Measurements from ENCODE around the gene PLAC9.

PLAC9 gene

DNA sequence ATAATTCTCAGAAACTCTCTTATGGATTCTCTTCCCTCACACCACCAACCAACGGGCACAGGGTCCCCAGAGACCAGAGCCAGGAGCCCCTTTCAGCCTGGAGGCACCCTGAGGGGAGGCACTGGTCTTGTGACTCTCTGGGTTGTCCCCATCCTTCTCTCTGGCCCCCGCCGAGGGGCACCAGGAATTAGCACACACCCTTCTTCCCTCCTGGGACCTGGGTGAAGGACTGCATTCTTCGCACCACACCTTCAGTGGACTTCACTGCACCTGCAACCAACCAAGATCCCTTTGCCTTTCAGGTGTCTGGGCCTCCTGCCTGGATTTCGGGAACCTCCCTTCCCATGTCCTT is 22.1 kb downstream of the PLAC9 start:
- DNase-seq (ENCODE audit: low read depth, low spot score), result no peak
- ChIA-PET POLR2A (no interaction called here), CTCF (interaction anchor here (0.9 to 3.9 kb wide), 5 partner anchors 11 to 77 kb away, joined by 3 to 32 read pairs (median 3); no protein-coding TSS in a partner anchor)
- TF ChIP-seq, protein P1, sequence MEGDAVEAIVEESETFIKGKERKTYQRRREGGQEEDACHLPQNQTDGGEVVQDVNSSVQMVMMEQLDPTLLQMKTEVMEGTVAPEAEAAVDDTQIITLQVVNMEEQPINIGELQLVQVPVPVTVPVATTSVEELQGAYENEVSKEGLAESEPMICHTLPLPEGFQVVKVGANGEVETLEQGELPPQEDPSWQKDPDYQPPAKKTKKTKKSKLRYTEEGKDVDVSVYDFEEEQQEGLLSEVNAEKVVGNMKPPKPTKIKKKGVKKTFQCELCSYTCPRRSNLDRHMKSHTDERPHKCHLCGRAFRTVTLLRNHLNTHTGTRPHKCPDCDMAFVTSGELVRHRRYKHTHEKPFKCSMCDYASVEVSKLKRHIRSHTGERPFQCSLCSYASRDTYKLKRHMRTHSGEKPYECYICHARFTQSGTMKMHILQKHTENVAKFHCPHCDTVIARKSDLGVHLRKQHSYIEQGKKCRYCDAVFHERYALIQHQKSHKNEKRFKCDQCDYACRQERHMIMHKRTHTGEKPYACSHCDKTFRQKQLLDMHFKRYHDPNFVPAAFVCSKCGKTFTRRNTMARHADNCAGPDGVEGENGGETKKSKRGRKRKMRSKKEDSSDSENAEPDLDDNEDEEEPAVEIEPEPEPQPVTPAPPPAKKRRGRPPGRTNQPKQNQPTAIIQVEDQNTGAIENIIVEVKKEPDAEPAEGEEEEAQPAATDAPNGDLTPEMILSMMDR (IDR thresholded peaks at IDR 0.05; ENCODE audit: insufficient read depth, low read length, missing control alignments), result no peak
- no peak overlapping the region; the same call in none of the 2 replicates for H3K4me3 ChIP-seq (ENCODE audit: low read depth, low read length)

DNA sequence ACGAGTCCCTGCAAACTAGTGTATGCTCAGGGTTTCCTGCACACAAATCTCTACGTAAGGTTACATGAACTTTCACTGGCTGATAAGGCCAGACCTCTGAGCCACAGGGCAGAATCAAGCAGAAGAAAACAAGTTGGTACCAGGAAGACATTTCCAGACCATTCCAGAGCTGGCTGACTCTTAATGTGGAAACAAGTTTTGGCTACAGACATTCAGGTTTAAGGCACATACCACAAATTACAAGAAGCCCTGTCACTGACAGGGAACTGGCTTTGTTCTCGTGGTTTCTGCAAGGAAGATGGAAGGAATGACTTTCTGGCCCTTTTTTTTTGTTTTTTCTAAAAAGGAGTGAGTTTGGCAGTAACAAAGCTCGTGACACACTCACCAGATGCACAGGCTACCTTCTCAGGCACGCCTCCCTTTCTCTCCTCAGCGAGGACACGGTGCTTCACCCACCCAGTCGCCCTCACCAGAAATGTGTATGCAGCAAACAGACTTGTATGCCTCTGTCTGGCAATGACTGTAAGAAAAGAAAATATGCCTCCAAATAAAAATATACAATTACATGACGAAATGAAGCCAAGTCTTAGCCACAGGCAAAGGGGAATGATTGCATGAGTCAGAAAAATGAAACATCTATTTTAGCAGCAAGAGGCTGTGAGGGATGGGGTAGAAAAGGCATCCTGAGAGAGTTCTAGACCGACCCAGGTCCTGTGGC is 22.6 kb downstream of the PLAC9 start:
- TF ChIP-seq, protein P1 (IDR thresholded peaks at IDR 0.05; ENCODE audit: insufficient read depth, low read length, missing control alignments), result no peak
- ChIA-PET POLR2A (interaction anchor here (0.5 to 0.6 kb wide), 2 partner anchors 23 to 48 kb away, joined by 3 read pairs; no protein-coding TSS in a partner anchor), CTCF (interaction anchor here (1.3 to 1.7 kb wide), 2 partner anchors 15 to 77 kb away, joined by 3 to 4 read pairs; no protein-coding TSS in a partner anchor)
- peak; percentile 81 for DNase-seq (ENCODE audit: low read depth, low spot score)
- no peak overlapping the region; the same call in 1 of the 2 replicates for H3K4me3 ChIP-seq (ENCODE audit: low read depth, low read length)

DNA sequence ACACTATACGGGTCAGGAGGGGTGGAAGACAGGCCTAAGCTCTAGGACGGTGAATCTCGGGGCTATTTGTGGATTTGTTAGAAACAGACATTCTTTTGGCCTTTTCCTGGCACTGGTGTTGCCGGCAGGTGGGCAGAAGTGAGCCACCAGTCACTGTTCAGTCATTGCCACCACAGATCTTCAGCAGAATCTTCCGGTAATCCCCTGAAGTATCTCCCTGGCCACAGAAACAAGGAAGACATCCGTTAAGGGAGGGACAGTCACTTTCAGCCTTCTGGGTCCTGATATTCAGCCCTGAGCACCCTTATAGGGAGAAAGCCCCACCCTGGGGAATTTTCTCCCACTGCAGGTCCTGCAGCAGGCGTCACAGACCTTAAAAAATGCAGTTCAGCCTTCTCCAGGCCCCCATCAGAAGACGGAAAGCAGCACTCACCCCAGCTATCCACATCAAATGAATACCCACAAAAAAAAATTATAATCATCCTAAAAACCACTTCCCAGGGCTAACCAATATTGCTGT is 23.2 kb downstream of the PLAC9 start:
- POLR2A ChIA-PET, result no interaction called here
- CTCF ChIA-PET, result interaction anchor here (0.9 to 1.5 kb wide), 3 partner anchors 11 to 67 kb away, joined by 3 to 4 read pairs (median 3); no protein-coding TSS in a partner anchor

DNA sequence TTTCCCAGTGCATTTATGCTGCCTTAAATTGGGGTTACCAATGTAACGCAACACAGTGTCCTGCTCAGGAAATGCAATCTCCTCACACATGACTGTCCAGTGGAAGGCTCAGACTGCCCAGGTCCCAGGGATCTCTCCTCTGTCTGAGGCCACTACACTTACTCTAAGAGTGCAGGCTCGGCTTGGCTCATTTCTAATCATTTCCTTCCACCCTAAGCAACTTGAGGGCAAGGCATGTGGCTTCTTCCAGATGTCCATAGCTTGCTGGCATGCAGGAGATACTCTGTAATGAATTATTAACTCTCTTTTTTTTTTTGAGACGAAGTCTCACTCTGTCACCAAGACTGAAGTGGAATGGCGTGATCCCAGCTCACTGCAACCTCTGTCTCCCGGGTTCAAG is 23.7 kb downstream of the PLAC9 start:
- H3K4me3 ChIP-seq (ENCODE audit: low read depth, low read length), result no peak overlapping the region
- no peak for DNase-seq (ENCODE audit: low read depth, low spot score)
- CTCF ChIA-PET, result interaction anchor here (0.7 to 1.5 kb wide), 4 partner anchors 11 to 67 kb away, joined by 3 to 4 read pairs (median 3); no protein-coding TSS in a partner anchor
- POLR2A ChIA-PET, result no interaction called here
- TF ChIP-seq, protein P1 (IDR thresholded peaks at IDR 0.05; ENCODE audit: insufficient read depth, low read length, missing control alignments), result no peak

More for the DNA sequence above, 23.2 kb downstream of the PLAC9 start:
- no peak overlapping the region for H3K4me3 ChIP-seq (ENCODE audit: low read depth, low read length)
- no peak for DNase-seq (ENCODE audit: low read depth, low spot score)
- TF ChIP-seq, protein P1 (IDR thresholded peaks at IDR 0.05; ENCODE audit: insufficient read depth, low read length, missing control alignments), result no peak

DNA sequence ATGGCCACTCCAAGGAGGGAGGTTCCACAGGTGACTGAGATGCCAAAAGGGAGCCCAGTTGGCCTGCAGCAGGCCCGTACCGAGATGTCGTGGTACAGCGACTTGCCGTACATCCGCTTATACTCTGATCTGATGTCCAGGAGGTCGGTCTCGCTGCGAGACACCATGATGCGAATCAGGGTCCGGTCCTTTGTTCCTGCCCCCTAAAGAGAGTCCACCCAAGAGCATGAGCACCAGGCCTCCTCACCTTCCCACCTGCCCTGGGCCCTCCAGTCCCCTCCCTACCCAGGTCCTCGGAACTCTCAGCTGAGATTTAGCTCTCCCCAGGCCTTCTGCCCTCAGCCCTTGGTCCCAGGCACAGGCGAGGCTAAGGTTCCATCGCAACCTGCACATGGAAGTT is 25.0 kb downstream of the PLAC9 start:
- TF ChIP-seq, protein P1 (IDR thresholded peaks at IDR 0.05; ENCODE audit: insufficient read depth, low read length, missing control alignments), result no peak
- H3K4me3 ChIP-seq (ENCODE audit: low read depth, low read length), result no peak overlapping the region
- ChIA-PET CTCF (interaction anchor here (0.9 to 1.6 kb wide), 3 partner anchors 11 to 103 kb away, joined by 3 to 4 read pairs (median 3); no protein-coding TSS in a partner anchor), POLR2A (no interaction called here)
- no peak for DNase-seq (ENCODE audit: low read depth, low spot score)

DNA sequence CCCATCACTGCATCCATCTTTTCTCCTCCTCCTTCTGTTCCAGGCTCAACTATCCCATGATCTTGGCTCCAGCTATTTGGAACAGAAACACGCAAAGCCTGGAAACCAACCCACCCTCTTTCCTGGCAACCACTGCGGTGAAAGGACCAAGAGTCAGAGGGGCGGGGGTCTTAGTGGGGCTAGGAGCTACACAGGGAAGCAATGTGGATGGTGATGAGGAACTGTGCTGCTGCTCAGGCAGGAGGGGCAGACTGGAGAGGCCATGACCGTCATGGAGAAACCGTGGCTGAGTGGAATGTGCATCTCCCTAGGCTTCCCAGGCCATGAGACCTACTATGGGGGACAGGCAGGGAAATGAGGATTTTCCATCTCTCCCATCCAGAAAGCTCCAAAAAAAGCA is 25.6 kb downstream of the PLAC9 start:
- ChIA-PET CTCF (interaction anchor here (0.9 to 1.6 kb wide), 5 partner anchors 10 to 103 kb away, joined by 3 to 10 read pairs (median 4); no protein-coding TSS in a partner anchor), POLR2A (interaction anchor here (0.6 to 1.2 kb wide), 2 partner anchors 46 to 618 kb away, joined by 5 to 7 read pairs; no protein-coding TSS in a partner anchor)
- no peak overlapping the region for H3K4me3 ChIP-seq (ENCODE audit: low read depth, low read length)
- TF ChIP-seq, protein P1 (IDR thresholded peaks at IDR 0.05; ENCODE audit: insufficient read depth, low read length, missing control alignments), result no peak
- no peak for DNase-seq (ENCODE audit: low read depth, low spot score)
